Germinal center (tissue), 1 donor: Measurements from ENCODE around the gene OR5M3.

Experiments
- DNase-seq: peaks from one replicate; pipeline ENCODE4 v3.0.0; 2012; ENCODE audit warnings: mixed read lengths, low spot score

The OR5M3 gene

DNA sequence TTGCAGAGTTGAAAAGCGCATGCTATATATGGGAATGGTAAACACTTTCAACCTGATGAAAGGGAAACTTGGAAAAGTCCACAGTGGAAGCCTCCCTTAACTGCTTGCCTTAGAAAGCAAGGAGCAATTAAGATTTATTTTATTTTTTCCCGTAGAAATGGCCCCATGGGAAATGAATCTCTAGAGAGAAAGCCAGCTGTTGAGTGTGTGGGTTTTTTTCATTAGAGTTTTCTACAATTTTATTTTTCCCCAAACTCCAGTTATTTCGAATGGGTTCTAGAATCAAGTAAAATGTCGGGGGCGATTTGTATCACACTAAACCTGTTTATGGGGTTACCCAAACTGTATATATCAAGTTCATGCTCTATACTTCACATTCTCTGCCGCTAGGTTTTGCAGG lies at the start of gene OR5M3:
OR5M3 (minus strand) TSS at position 101 of the 400 bp plus-strand sequence. CDS start 2,855 bp downstream, outside the sequence.
- no peak for DNase-seq

- DNase-seq, result no peak
These were observed 48.9 kb upstream of the OR5M3 start for GRCh38 chr11:56522008-56522407.

DNA sequence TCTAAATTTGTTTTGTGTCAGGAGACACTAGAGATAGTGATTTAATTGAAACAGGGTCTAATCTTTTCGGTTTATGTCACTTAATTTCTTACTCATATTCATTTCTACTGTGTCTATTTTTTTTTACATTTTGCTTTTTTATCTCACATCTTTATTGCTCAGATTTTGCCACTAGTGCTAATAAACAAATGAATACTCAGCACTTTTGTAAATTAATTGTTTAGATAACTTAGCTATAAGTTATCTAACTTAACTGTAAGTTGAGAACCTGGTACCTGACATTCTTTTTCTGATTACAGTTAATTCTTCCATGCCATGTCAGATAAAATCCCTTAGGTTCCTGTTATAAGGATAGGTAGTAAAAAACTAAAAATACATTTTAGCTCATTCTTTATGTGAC lies 40.1 kb upstream of the OR5M3 start:
- no peak for DNase-seq

- DNase-seq, result no peak
These were observed 36.3 kb upstream of the OR5M3 start for GRCh38 chr11:56509439-56509838.

DNA sequence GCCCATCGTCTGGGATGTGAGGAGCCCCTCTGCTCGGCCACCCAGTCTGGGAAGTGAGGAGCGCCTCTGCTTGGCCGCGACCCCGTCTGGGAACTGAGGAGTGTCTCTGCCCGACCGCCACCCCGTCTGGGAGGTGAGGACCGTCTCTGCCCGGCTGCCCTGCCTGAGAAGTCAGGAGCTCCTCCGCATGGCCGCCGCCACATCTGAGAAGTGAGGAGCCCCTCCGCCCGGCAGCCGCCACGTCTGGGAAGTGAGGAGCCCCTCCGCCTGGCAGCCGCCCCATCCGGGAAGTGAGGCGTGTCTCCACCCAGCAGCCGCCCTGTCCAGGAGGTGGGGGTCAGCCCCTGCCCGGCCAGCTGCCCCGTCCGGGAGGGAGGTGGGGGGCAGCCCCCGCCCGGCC lies 23.9 kb upstream of the OR5M3 start:
- DNase-seq, result no peak

DNA sequence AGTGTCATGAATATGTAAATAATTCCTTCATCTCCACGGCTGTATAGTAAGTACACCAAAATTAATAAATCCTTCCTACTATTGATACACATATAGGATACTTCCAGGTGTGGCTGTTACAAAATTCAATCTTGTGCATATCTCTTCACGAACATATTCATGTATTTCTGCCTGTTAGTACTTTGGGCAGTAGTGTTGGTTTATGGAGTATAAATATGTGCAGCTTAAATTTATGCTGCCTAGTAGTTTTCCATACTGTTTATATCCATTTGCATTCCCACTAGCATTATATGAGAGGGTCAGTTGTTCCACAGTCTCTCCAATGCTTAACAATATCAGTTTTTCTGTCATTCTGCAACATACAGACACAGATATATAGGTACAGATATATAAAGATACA lies 22.0 kb upstream of the OR5M3 start:
- DNase-seq, result no peak

GRCh38 chr11:56491270-56491669 lies 18.1 kb upstream of the OR5M3 start, which contains the start of gene OR5M8:
TSS of gene OR5M8 (minus strand) at chr11:56491370. CDS start at chr11:56491370, 0 bp downstream.
- no peak for DNase-seq

DNA sequence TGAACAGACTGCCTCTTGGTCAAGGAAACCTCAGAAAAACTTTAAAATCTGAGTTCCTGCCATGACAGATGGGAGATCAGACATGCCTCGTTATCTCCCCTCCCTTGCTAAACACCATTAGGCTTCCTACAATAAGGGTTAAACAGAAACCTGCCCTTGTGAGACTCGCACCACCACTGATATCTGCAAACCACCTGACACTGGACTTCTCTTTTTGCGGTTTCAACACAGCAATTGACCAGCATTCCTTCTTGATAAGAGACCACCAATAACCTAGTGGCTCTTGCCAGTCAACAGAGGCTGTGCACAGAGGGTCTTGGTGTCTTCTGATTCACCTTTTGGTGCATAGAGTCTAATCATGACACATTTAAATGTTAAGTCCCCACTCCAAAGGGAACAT lies 13.6 kb upstream of the OR5M3 start:
- no peak for DNase-seq

- no peak for DNase-seq
These were observed 1.6 kb upstream of the OR5M3 start for GRCh38 chr11:56474729-56475235.

DNA sequence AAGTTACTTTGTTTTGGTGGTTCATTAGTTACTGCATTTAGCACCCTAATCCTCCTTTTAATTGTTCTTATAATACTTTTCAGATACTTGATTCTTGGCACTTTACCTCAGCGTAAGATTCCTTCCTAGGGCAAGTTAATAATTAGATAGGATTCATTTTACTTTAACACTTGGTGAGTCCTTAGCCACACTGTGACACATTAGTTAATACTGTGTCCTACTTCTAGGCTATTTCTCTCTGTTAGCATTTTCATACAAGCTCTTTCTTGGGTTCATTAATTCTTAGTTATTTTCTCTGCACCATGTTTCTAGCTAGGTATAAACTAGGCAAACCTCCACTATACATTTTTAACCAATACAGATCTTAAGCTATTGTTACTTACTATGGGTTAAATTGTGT lies 16.1 kb downstream of the OR5M3 start:
- no peak for DNase-seq

- no peak for DNase-seq
These were observed 19.6 kb downstream of the OR5M3 start for GRCh38 chr11:56453521-56453920.
